GM12864 (cell line): ENCODE data around the gene PRDM13.

ENCODE experiments used
- DNase-seq: peaks from one replicate; pipeline ENCODE4 v3.0.0-alpha.2; 2011; ENCODE audit warnings: low read depth
- H3K4me3 ChIP-seq: 2 replicates; pipeline ENCODE4 v1.5.1; 2011; ENCODE audit warnings: mild to moderate bottlenecking, low read depth, low read length, control low read depth
- CTCF ChIP-seq: IDR thresholded peaks from 2 replicates; pipeline ENCODE4 v1.5.1; 2011; ENCODE audit warnings: low read depth, mild to moderate bottlenecking, moderate library complexity, low read length, control low read depth, inconsistent platforms; ENCODE audit errors: missing control alignments

The PRDM13 gene

GRCh38 chr6:99609905-99610489 is 3.4 kb downstream of the PRDM13 start:
- H3K4me3 ChIP-seq = no peak overlapping the region
- TF ChIP-seq CTCF = no peak
- DNase-seq = no peak

GRCh38 chr6:99611148-99611547 is 4.5 kb downstream of the PRDM13 start:
- H3K4me3 ChIP-seq = no peak overlapping the region
- peak; percentile 64 for DNase-seq
- TF ChIP-seq CTCF = no peak

GRCh38 chr6:99612551-99613408 is 6.1 kb downstream of the PRDM13 start:
- TF ChIP-seq CTCF = no peak
- peak overlapping the region; percentile 65 for H3K4me3 ChIP-seq
- DNase-seq = no peak

GRCh38 chr6:99613409-99613704 is 6.7 kb downstream of the PRDM13 start:
- peak; percentile 62 for TF ChIP-seq CTCF
- DNase-seq = no peak
- peak overlapping the region; percentile 65 for H3K4me3 ChIP-seq

GRCh38 chr6:99613705-99614429 is 7.2 kb downstream of the PRDM13 start:
- peak overlapping the region; percentile 65 for H3K4me3 ChIP-seq
- DNase-seq = no peak
- no peak for TF ChIP-seq CTCF

GRCh38 chr6:99614430-99615186 is 8.0 kb downstream of the PRDM13 start:
- H3K4me3 ChIP-seq = peak overlapping the region; percentile 65
- TF ChIP-seq CTCF = peak; percentile 6
- DNase-seq = no peak
